GM13977 (cell line): ENCODE measurements around the gene PRPF4.
"Not testable (repeated sequence)": the region's sequence is repeated elsewhere in the genome, so short reads cannot be mapped to it uniquely, and the experiment has no call there.

Experiments used
- DNase-seq: peaks from one replicate; pipeline ENCODE4 v3.0.0; 2012; ENCODE audit warnings: low spot score
- CTCF ChIP-seq: IDR thresholded peaks from 2 replicates; pipeline ENCODE4 v1.5.1; 2012; ENCODE audit warnings: mild to moderate bottlenecking, control low read depth; ENCODE audit not compliant: insufficient read depth; ENCODE audit errors: extremely low read depth, missing control alignments
- in situ Hi-C: fragments of 300-500 bp; cut with MboI; formaldehyde crosslinking; loops from one replicate; pipeline ENCODE4 v1.12.0; 2022; ENCODE audit warnings: low sequenced_read_pairs, low pct_unique_long_range_greater_than_20kb, mixed read lengths, inconsistent platforms; ENCODE audit not compliant: unreplicated experiment

PRPF4 gene

GRCh38 chr9:113278840-113279239, 3.4 kb downstream of the PRPF4 start:
- DNase-seq, result no peak
- in situ Hi-C loops, result no loop called here
- TF ChIP-seq CTCF, result no peak

GRCh38 chr9:113281356-113281755, 5.9 kb downstream of the PRPF4 start:
- no peak for DNase-seq
- in situ Hi-C loops, result no loop called here
- TF ChIP-seq CTCF, result no peak

- no peak for TF ChIP-seq CTCF
- in situ Hi-C loops, result no loop called here
- DNase-seq, result no peak
Observed at GRCh38 chr9:113289091-113289490, 13.6 kb downstream of the PRPF4 start.

- TF ChIP-seq CTCF, result no peak
- in situ Hi-C loops, result no loop called here
- DNase-seq, result no peak
Observed at GRCh38 chr9:113290052-113290607, 14.7 kb downstream of the PRPF4 start.

- in situ Hi-C loops, result no loop called here
- no peak for TF ChIP-seq CTCF
- no peak for DNase-seq
Observed at GRCh38 chr9:113293285-113293878, 17.9 kb downstream of the PRPF4 start.

GRCh38 chr9:113296247-113296646, 20.8 kb downstream of the PRPF4 start:
- DNase-seq, in situ Hi-C loops: not testable (repeated sequence)

- in situ Hi-C loops, result no loop called here
Observed at GRCh38 chr9:113296796-113297558, 21.5 kb downstream of the PRPF4 start.

More at GRCh38 chr9:113296796-113297558, 21.5 kb downstream of the PRPF4 start:
- DNase-seq, result no peak
- no peak for TF ChIP-seq CTCF
